GM18508 (cell line): ENCODE data around the gene SNAPC4.
"Not testable (repeated sequence)": the region's sequence is repeated elsewhere in the genome, so short reads cannot be mapped to it uniquely, and the experiment has no call there.

ENCODE experiments used
- ATAC-seq: cut with Tn5 transposase; IDR thresholded peaks from one replicate; pipeline ENCODE4 v1.9.1; 2021; ENCODE audit warnings: moderate number of reproducible peaks; ENCODE audit not compliant: insufficient read depth, unreplicated experiment

Gene SNAPC4

DNA sequence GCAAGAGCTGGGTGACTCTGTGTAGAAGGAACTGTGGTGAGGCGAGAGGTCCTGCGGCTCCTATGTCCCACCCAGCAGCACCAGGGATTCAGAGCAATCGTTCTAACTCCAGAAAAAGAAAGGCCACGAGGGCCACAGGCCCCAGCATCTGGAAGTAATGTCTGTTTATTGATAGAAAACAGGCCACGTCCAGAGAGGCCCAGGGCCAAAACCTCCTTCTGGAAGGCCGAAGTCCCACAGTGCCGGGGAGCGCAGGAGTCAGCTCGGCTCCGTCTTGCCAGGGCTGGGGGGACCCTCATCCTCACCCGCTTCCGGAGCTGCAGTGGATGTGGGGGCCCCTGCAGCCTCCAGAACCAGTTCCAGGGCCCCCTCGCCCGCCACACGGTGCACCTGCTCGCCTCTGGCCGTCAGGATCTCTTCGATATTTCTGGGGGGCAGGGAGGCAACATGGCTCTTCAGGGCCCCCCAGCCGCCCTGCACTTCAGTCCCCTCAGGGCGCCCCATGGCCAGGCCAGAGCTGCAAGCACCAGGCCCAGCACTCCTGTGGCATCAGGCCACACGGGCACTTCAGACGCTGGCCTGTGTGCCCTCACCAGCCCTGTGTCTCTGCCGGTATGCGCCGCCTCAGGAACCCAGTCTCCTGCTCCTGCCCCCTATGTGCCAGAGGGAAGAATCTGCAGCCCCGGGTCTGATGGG lies 38.1 kb downstream of the SNAPC4 start:
- no peak for ATAC-seq

DNA sequence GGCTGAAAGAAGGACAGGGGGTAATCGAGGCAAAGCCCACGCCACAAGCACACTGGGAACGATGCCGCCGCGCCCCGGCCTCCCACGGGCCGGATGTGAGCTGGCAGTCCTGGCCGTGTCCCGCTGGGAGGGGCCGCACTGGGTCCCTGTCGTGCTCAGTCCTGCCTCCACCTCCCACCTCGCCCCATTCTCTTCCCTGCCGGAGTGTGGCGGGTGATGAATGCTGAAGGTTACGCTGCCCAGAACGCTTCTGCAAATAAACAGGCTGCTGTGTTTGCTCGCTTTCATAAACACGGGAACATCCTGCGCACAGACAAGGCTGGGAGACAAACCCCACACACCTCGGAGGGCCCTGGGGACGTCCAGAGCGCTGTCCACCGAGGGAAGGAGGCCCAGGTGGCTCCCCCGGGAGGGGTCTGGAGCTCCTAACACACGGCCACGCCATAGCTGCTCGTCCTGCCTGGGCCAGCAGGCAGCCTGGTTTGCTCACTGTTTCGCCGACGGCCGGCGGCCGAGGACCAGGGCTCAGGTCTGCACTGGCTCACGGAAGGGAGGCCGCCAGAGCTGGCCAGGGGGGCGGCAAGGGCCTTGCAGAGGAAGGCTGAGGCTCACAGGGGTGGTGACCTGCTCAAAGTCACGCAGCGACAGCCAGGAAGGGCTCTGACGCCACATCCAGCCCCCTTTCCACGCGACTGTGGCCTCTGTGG lies 38.8 kb downstream of the SNAPC4 start:
- ATAC-seq: no peak

DNA sequence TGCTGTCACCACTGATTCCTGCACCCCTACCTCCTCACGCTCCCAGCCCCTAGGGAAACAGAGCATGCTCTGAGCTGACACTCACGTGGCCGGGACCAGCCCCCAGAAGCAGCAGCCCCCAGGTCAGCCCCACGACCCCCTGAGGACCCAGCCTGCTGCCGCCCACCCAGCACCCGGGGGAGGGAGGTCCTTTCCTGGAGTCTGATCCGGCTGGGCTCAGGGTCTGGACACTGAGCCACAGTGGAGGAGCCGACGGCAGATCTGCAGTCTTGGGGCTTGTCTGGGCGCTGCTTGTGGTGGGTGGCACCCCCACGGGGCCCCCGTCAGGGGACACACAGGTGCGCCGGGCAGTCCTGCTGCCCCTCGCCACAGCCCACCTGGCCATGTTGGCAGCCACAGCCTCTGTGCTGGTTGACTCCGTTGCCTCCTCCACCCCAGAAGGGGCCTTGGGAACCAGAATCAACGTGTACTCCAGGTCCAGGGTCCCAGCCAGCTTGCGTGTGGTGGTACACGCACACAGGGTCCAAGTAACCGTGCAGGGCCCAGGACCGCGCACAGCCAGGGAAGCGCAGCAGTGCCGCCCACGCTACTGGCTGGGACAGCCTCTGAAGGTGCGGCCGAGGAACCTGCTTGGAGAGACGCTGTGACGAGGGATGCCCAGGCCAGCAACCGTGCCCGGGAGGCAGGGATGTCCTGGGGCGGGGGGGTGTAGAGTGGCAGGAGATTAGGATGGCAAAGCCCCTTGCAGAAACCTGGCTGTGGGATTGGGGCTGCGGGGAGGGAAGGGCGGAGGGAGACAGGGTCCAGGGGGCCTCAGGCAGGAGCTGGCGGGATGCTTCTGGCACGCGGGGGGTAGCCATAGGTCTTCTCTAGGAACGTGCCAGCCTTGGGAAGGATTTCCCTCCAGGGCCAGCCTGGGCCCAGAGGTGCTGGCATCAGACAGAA lies 39.9 kb downstream of the SNAPC4 start:
- no peak for ATAC-seq

DNA sequence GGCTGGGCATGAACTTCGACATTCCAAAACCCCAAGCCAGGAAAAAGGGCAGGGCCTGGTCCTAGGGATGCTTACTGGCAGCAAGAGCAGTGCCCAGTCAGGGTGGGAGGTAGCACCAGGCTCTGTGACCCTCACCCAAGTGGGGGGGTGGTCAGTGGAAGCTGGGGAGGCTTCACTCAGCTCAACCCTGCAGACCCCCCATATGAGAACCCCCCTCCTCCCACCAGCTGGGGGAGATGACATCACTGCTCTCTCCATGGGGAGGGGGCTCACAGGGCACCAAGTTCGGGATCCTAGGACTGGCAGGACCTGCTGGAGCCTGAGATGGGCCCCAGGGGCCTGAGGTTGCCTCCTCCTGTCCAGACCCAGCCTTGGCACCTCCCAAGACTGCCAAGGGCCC lies 41.1 kb downstream of the SNAPC4 start:
- ATAC-seq: no peak

DNA sequence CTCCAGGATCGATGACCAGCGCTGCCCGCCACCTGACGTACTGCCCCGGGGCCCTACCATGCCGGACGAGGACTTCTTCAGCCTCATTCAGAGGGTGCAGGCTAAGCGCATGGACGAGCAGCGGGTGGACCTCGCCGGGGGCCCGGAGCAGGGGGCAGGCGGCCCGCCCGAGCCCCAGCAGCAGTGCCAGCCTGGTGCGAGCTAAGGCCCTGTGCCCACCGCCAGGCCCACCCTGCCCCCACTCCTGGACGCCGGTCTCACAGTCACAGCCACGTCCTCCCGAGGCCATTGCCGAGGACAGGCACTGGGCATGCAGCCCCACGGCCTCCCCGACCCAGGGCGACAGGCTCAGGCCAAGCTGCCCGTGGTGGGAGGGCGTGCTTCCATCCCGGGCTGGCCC lies 42.0 kb downstream of the SNAPC4 start:
- ATAC-seq: no peak

DNA sequence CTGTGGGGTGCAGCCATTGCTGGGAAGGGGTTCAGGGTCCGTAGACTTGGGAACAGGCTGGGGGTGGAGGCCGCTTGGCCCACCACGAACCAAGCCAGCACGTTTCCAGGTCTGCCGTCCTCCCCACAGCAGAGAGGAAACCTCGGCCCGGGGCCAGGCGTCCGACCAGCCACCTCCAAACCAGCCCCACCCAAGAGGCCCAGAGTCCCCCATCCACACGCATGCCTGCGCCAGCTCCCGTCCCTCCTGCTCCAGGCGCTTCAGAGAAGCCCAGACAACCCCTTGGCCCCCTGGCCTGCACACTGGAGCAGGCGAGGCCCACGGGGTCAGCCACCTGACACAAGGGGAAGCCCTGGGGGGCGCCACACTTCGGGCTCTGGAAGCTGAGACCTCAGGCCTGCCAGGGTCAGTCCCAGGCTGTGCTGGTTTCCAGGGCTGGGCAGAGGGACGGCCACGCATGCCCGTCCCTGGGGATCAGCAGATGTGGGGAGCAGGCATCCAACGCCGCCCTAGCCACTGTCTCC lies 42.7 kb downstream of the SNAPC4 start:
- no peak for ATAC-seq

DNA sequence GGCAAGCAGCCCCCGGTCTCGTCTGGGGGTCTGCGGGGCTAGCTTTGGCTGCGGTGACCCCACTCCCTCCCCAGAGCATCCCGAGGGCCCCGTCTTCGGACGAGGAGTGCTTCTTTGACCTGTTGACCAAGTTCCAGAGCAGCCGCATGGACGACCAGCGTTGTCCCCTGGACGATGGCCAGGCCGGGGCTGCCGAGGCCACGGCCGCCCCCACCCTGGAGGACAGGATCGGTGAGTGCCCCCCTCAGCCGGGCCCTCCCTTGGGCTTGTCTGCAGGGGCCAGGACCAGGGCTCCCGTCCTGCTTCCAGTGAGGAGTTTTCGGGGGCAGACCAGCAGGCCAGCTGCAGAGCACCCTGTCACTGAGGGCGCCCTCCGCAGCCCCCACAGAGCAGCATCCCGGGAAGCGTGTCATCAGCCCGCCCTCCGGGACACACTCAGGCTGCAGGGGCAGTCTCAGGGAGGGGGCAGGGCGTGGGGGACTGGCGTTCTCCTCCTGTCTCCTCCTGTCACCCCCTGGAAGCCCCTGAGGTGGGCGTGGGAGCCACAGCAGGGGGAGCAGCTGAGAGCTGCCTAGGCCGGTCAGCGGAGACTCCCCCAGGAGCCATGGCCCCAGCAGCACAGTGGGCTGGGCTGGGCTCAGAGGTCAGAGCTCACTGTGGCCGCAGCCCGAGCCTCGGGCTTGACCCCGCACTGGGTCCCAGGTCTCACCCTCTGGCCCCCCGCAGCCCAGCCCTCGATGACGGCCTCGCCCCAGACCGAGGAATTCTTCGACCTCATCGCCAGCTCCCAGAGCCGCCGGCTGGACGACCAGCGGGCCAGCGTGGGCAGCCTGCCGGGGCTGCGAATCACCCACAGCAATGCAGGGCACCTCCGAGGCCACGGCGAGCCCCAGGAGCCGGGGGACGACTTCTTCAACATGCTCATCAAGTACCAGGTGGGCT lies 44.1 kb downstream of the SNAPC4 start:
- no peak for ATAC-seq

DNA sequence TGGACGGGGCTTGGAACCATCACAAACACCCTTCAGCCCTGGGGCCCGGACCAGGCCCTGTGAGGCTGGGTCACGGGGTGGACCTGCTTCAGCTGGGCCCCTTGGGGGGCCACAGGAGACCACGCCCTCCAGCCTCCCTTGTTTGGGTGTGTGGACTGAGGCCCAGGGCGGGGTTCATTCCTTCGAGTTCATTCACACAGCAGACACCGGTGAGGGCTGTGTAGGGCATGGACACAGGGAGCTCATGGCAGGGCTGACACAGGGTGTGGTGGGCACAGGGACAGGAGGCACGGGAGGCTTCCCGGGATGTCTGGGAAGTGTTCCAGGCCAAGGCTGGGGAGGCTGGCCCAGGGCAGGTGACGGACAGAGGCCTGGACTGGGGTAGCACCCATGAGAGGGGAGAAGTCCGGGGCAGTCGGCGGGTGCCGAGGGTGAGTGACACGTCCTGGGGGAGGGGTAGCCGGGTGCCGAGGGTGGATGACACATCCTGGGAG lies 45.3 kb downstream of the SNAPC4 start:
- no peak for ATAC-seq

DNA sequence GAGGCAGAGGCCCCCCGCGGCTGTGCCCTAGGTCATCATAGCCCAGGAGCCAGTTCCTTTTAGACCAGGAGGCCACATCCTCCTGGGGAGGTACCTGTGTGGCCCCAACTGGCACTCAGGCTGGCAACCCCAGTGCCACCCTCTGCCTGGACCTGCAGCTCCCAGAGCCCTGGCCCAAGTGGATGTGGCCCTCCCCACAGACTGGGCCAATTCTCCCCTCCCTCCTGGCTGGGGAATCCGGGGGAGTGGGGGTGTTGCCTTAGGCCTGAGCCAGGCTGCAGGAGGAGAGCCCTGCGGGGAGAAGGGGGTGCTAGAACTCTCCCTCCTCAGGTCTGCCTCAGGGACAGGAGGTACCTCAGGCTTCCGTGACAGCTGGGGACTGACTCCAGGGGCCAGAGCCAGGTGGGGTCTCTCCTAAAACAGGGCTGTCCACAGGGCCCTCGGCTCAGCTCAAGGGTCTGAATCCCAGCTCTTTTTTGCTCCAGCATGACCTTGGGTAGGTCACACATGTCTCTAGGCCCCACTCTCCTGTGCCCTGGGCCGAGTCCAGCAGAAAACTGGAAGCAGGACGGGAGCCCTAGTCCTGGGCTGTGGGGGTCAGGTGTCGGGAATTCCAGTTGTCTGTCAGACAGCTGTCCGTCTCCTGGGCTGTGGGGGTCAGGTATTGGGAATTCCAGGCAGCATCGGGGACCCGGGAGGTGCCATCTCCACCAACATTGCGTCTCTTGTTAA lies 46.0 kb downstream of the SNAPC4 start:
- ATAC-seq: no peak

DNA sequence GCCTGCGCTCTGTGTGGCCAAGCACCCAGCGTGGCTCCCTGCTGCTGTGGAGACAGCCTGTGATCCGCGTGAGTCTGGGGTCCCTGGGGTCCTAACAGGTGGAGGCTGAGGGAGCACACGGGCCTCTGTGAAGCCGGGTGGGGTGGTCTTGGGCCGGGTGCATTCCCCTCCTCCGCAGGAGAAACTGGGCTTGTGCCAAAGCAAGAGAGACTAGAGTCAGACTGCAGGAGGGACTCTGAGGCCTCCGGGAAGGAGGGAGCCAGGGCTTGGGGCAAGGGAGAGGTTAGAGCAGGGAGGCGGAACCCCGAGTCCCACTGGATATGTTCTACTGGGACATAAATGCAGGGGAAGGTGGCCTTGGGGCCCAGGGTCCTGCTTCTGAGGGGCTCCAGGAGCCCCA lies 46.9 kb downstream of the SNAPC4 start:
- ATAC-seq: no peak

DNA sequence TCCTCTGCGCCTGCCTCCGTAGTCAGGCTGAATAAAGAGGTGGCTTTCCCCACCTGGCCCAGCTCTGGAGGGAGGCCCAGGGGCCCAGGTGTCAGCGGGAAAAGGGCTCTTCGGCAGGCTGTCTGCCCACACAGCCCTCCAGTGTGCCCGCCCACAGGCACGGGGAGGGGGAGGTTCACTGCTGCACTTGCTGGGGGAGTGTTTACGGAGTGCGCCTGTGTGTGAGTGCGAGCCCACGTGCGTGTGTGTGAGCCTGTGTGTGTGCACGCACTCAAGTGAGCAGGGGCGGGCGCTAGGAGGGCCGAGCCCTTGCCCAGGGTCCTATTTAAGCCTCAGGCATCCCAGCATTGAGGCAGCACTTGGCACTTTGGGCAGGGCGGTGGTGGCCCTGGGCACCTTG lies 47.3 kb downstream of the SNAPC4 start:
- ATAC-seq: no peak

DNA sequence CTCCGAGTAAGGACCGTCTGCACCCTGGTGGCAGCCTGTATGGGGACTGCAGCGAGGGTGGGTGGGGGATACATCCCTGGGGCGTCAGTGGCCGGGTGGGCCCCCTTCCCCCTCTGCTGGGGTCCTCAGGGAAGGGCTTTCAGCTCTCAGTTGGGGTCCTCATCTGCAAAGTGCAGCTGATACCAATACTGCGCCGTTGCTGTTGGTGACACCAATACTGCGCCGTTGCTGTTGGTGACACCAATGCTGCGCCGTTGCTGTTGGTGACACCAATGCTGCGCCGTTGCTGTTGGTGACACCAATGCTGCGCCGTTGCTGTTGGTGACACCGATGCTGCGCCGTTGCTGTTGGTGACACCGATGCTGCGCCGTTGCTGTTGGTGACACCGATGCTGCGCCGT lies 48.1 kb downstream of the SNAPC4 start:
- ATAC-seq: not testable (repeated sequence)

DNA sequence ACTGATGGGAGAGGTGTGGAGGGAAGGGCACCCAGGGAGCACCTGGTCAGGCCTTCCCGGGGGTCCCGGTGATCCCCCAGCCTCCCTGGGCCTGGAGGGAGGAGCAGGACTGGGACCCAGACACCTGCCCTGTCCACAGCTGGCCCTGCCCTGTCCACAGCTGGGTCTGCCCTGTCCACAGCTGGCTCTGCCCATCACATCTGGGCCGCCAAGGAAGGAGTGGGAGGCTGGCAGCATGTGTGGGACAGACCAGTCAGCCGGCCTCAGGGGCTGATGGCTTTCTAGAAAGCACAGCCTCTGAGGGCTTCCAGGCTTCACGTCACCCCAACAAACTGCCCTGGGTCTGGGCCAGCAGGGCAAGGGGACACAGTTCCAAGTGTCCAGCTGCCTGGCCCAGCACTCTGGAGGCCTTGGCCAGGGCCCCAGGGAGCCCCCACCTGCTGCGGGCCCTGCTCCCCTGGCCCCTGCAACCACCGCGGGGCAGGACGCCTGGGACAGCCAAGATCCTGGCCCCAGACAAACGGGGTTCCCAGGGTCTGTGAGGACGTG lies 48.6 kb downstream of the SNAPC4 start:
- no peak for ATAC-seq
